AG09309 (cell line): ENCODE data around the gene TTC6.
"Not testable (repeated sequence)": the region's sequence is repeated elsewhere in the genome, so short reads cannot be mapped to it uniquely, and the experiment has no call there.

Experiments used
- DNase-seq: peaks from one replicate; pipeline ENCODE4 v3.0.0-alpha.2; 2010; ENCODE audit warnings: low read depth
- H3K4me3 ChIP-seq: 2 replicates; pipeline ENCODE4 v1.5.1; 2011; ENCODE audit warnings: mild to moderate bottlenecking, low read depth, low read length, moderate library complexity; ENCODE audit not compliant: control insufficient read depth
- TF ChIP-seq, protein P1 (sequence below): IDR thresholded peaks from 2 replicates; pipeline ENCODE4 v1.5.1; 2011; ENCODE audit warnings: mild to moderate bottlenecking, low read depth, low read length, inconsistent platforms; ENCODE audit not compliant: insufficient read depth, control insufficient read depth; ENCODE audit errors: missing control alignments

TTC6 gene, protein sequence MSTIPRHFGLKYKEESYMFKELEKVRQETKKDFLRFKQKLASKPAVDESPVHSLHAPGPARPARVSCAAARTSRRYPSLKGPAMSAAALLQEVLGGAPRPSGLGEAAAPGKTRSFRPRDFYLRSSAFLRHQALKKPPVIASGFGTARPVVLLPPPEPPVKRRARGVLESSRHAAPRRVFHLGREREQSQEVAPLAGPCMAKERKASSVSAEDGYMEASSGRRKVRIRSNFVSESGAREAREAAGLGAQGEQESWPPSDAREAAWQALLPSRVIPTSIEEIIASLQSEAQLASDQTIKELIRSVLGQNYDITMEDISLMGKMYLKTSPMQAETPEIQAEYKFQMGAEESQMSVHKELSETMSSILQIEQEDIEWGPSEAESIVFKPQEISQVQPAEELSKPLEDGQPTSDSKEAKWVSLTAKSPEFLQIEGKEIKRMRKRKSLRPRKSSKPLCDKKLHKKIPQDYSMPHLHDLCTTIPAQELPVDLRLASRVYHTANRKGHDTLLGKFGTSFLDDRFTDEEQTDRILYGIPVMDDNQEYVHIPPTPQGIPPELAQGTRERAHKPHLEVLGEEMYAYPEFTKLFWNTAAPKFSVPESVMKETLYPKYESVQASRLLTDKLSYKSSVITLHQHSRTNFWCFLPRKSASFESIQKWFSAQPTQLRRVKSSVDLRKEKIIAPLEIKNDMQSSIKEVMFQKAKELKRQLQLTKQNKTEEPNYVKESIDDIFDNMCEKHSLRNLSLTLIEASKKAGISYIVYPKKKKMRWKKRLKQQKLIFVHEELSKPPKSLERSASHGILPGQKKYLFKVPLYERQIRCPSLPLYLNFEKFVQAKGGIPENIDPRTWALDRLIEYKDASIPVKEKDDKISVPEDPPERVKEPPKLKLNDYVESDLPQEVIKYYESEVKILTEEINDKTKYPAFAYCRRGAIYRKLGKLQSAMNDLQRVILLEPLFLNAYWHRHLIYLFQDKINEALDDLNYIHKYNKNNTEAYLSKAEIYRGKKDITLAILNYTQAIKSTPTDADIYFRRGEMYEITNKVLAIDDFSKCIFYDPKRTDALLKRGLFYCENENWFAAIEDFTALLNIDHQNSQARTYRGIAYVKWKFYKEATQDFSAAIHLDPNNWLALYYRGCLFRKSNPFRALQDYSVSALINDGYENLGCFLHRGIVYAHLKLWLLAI (N-terminal part only)

DNA sequence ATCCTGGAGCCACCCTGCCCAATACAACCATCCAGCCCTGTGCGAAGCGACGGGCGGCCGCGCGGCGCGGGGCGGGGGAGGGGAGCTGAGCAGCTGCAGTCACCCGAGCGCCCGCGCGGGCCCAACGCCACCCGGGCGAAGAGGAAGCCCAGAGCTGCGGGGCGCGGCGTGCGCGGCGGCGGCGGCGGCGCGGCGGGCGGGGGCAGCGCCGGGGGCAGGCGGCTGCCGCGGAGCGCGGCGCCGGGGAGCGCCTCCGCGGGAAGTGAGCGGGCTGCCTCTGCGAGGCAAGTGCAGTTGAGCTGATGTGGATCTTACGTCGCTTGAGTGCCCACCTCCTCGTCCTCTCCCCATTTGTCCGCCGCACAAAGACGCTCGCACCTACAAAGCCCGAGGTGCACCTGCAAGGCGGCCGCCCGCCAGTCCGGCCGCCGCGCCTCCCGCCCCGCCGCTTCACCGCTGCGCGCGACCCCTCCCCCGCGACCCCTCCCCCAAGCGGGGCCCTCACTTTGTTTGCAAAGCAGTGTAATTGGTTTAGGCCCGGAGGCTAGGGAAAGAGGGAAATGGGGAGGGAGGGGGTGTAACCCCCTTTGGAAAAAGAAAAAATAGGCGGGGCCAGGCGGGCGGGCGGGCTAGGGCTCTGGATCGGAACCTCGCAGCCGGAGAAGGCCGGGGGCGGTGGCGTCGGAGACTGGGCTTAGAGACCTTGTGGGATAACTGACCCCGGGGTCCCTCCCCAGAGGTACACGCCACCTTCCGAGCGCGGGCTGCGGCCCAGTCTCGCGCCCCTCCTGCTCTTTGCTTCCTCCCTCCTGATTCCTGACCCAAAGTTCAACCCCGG lies at the start of gene TTC6, which contains the start of gene FOXA1:
Gene TTC6, plus strand, starts transcription at position 659 of the 838 bp plus-strand sequence. CDS start 26,436 bp downstream, outside the sequence.
Gene FOXA1, minus strand, starts transcription at position 279 of the 838 bp plus-strand sequence. Its CDS starts 277 bp downstream, at position 2.
- DNase-seq: no peak
- TF ChIP-seq, protein P1, sequence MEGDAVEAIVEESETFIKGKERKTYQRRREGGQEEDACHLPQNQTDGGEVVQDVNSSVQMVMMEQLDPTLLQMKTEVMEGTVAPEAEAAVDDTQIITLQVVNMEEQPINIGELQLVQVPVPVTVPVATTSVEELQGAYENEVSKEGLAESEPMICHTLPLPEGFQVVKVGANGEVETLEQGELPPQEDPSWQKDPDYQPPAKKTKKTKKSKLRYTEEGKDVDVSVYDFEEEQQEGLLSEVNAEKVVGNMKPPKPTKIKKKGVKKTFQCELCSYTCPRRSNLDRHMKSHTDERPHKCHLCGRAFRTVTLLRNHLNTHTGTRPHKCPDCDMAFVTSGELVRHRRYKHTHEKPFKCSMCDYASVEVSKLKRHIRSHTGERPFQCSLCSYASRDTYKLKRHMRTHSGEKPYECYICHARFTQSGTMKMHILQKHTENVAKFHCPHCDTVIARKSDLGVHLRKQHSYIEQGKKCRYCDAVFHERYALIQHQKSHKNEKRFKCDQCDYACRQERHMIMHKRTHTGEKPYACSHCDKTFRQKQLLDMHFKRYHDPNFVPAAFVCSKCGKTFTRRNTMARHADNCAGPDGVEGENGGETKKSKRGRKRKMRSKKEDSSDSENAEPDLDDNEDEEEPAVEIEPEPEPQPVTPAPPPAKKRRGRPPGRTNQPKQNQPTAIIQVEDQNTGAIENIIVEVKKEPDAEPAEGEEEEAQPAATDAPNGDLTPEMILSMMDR: no peak
- H3K4me3 ChIP-seq: peak within 1 kb of the TSS; percentile 50

- H3K4me3 ChIP-seq: no peak overlapping the region
- TF ChIP-seq, protein P1: no peak
- no peak for DNase-seq
These were observed 48.6 kb upstream of the TTC6 start for GRCh38 chr14:37546621-37547447.

DNA sequence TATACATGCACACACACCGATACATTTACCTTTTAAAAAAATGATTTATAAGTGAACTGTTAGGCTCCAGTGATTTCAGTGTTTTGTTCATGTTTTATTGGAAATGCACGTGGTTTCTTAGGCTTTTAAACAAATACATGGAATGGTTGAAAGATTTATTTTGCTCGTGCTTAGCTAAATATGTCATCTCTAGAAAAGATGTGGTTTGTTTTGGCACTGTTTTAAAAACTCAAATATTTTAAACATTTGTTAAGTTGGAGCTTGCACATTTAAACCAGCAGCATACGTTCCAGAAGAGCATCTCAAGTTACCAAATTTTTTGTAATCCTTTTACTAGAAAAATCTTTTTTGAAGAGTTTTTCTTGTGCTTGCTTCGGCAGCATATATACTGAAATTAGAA lies 44.9 kb upstream of the TTC6 start:
- DNase-seq: peak; percentile 35
- no peak overlapping the region for H3K4me3 ChIP-seq
- TF ChIP-seq, protein P1: no peak

GRCh38 chr14:37551119-37551518 lies 44.3 kb upstream of the TTC6 start:
- TF ChIP-seq, protein P1: no peak
- H3K4me3 ChIP-seq: no peak overlapping the region
- DNase-seq: no peak

DNA sequence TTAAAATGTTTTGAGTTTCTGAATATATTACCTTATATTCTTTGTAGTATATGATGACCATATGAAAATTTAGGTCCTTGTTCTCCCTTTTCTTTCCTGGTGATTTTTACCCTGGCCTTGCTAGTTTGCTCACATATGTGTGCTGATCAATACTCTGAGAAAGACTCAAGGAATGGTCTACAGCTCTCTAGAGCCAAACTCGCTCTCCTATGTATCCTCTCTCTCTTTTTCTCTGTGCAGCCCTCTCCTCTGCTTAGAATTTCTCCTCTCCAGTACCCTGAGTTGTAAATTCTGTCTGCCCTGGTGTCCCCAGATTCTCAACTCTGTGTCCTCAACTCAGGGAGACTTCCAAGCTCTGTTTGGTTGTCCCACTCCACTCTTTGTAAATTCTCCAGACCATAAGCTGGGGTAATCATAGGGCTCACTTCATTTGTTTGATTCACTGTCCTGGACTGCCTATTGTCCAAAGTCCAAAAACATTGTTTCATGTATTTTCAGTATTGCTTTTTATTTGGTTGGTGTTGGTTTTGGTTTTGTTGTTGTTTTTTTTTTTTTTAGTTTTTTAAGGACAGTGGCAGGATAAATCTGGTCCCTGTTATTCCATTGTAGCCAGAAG lies 41.4 kb upstream of the TTC6 start:
- TF ChIP-seq, protein P1: no peak
- H3K4me3 ChIP-seq: no peak overlapping the region
- no peak for DNase-seq

DNA sequence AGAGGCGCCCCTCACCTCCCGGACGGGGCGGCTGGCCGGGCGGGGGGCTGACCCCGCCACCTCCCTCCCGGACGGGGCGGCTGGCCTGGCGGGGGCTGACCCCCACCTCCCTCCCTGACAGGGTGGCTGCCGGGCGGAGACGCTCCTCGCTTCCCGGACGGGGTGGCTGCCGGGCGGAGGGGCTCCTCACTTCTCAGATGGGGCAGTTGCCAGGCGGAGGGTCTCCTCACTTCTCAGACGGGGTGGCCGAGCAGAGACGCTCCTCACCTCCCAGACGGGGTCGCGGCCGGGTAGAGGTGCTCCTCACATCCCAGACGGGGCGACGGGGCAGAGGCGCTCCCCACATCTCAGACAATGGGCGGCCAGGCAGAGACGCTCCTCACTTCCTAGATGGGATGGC lies 39.8 kb upstream of the TTC6 start:
- DNase-seq, H3K4me3 ChIP-seq: not testable (repeated sequence)
